Bronchial epithelial cell (primary cell): ENCODE measurements around the gene SLC1A2. TPM values are rescaled to one million over a fixed set of nuclear protein-coding genes. Genes with fewer than 3 reads are reported as not detected.

Experiments
- DNase-seq: peaks from one replicate; pipeline ENCODE4 v3.0.0-alpha.2; 2010; ENCODE audit warnings: low read depth
- FAIRE-seq: peaks from 2 replicates; lab custom pipeline; 2011; peaks lifted over from hg19 to GRCh38; lab: Jason Lieb, UNC
- H3K27me3 ChIP-seq: 2 replicates; pipeline ENCODE4 v1.5.1; 2011; ENCODE audit warnings: low read length; ENCODE audit not compliant: control insufficient read depth, insufficient read depth
- H3K36me3 ChIP-seq: 2 replicates; pipeline ENCODE4 v1.5.1; 2011; ENCODE audit warnings: low read length; ENCODE audit not compliant: control insufficient read depth, insufficient read depth
- H3K4me3 ChIP-seq: 2 replicates; pipeline ENCODE4 v1.5.1; 2011; ENCODE audit warnings: mild to moderate bottlenecking, low read depth, low read length, control low read depth
- total RNA-seq: library from RNA; depleted of rRNA; stranded (reverse); fragments of >200 nt; gene quantifications from 2 replicates; pipeline ENCODE4 v1.2.1, GENCODE V29; 2014
- TF ChIP-seq, protein P1 (sequence below): IDR thresholded peaks from 2 replicates; pipeline ENCODE4 v1.5.1; 2011; ENCODE audit warnings: mild to moderate bottlenecking, moderate library complexity, low read length, control low read depth, inconsistent platforms; ENCODE audit not compliant: insufficient read depth, severe bottlenecking

Gene SLC1A2
- total RNA-seq, 1 donor from 2014 or later: under 0.01 TPM

DNA sequence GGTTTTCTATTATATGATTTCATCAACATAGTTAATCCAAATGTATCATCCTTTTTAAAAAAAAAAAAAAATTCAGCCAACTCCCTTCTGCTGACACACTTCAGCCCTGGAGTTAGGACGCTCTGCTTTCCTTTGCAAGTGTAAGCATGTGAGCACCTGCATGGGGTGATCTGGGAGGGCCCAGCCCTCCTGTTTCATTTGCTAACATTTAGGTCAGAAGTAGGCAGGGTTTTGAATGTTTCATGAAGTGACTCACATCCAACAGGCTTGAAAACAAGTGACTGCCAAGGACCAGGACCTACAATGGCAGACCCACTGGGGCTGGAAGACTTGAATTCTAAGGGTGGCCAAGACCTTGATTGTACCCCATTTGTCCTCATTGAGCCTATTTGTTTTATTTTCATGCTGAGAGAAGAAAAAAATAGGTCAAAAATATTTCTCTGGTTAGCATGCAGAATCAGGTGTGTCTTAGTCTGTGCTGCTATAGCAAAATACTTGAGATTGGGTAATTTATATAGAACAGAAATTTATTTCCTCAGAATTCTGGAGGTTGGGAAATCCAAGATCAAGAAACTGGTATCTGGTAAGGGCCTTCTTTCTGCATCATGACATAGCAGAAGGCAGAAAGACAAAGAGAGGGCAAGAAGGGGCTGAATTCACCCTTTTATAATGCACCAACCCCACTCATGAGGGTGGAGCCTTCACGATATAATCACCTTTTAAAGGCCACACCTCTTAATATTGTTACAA lies 142.8 kb downstream of the SLC1A2 start:
- FAIRE-seq (no peak), DNase-seq (peak; percentile 100)
- TF ChIP-seq, protein P1, sequence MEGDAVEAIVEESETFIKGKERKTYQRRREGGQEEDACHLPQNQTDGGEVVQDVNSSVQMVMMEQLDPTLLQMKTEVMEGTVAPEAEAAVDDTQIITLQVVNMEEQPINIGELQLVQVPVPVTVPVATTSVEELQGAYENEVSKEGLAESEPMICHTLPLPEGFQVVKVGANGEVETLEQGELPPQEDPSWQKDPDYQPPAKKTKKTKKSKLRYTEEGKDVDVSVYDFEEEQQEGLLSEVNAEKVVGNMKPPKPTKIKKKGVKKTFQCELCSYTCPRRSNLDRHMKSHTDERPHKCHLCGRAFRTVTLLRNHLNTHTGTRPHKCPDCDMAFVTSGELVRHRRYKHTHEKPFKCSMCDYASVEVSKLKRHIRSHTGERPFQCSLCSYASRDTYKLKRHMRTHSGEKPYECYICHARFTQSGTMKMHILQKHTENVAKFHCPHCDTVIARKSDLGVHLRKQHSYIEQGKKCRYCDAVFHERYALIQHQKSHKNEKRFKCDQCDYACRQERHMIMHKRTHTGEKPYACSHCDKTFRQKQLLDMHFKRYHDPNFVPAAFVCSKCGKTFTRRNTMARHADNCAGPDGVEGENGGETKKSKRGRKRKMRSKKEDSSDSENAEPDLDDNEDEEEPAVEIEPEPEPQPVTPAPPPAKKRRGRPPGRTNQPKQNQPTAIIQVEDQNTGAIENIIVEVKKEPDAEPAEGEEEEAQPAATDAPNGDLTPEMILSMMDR: no peak
- no peaks in the 10 kb centered on the region for H3K27me3 ChIP-seq
- H3K36me3 ChIP-seq: no peaks in the 10 kb centered on the region
- H3K4me3 ChIP-seq: no peak overlapping the region

DNA sequence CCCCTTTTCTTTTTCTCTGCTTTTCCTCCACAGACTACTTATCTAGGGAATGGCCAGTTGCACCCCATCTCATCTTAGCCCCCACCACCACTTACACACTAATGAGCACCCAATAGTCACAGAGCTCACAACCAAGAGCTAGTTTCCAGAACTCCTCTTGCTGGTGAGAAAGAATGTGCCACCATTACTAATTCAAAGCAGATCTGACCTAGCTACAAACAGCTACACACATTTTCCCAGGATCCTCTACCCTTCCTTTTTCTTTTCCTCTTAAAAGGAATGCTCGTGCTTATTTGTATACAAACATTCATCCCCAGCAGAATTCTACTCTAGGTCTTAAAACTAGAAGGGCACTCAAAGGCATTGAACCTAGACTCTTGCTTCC lies 143.6 kb downstream of the SLC1A2 start:
- FAIRE-seq (no peak), DNase-seq (peak; percentile 17)
- H3K4me3 ChIP-seq: no peak overlapping the region
- H3K27me3 ChIP-seq: no peaks in the 10 kb centered on the region
- H3K36me3 ChIP-seq: no peaks in the 10 kb centered on the region
- TF ChIP-seq, protein P1: no peak

DNA sequence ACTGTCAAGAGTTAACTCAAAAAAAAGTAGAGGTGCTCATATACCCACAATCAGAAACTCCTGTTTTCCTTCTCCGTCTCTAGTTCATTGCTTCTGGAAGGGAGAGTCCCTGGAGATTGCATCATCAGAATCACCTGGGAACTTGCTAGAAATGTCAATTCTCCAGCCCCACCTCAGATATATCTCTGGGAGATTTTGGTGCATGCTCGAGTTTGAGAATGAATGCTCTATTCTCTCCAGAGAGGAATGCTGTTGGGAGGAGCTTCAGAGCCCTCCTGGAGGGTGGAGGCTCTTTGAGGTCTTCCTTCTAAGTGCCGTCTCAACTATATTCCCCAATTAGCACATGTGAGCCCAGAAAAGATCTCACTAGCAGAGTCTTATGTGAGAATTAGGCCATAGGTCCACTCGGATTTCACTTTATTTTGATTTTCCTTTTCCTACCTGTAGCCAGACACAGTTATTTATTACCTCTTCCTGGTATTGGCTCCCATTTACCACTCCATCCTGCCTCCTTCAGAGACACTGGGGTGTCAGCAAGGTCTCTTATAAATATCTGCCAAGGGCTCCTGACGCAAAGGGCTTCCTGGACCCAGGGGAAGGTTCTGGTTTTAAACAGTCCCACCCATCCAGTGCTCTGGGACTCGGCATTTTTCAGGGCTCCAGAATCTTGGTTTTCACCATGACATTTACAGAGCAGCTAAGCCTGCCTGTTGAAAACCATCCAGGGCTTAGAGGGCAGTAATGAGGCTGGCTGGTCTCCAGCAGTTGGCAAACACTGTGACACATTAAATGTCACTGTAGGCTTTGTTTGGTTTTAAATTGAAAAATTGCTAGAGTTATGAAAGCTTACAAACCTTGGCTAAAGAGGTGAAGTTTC lies 144.2 kb downstream of the SLC1A2 start:
- TF ChIP-seq, protein P1: peak; percentile 34
- DNase-seq (peak; percentile 77), FAIRE-seq (no peak)
- H3K4me3 ChIP-seq: no peak overlapping the region
- H3K36me3 ChIP-seq: no peaks in the 10 kb centered on the region
- no peaks in the 10 kb centered on the region for H3K27me3 ChIP-seq

DNA sequence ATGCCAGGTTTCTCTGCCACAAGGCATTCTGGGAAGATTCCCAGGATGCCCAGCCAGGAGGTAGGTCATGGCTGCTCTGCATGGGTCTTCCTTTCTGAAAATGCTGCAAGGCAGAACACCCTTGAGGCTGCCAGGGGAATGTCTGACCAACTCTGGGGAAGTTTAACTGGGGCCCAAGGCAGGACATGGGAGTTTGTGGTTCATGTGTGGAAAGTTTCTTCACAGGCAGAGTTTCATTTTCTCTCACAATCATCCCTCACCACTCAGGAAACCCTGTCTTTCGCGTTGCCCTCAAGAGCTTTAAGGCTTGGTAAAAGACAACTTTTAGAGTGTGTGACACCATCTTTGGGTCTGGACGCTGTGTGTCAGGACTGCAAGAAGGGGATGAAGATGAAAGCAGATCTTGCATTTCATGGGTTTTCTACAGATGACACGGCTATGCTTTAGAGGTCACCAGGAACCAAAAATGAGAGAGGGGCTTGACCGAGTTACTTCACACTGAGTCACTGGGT lies 146.9 kb downstream of the SLC1A2 start:
- TF ChIP-seq, protein P1: no peak
- no peaks in the 10 kb centered on the region for H3K27me3 ChIP-seq
- H3K4me3 ChIP-seq: no peak overlapping the region
- DNase-seq (no peak), FAIRE-seq (peak; percentile 32)
- H3K36me3 ChIP-seq: no peaks in the 10 kb centered on the region

DNA sequence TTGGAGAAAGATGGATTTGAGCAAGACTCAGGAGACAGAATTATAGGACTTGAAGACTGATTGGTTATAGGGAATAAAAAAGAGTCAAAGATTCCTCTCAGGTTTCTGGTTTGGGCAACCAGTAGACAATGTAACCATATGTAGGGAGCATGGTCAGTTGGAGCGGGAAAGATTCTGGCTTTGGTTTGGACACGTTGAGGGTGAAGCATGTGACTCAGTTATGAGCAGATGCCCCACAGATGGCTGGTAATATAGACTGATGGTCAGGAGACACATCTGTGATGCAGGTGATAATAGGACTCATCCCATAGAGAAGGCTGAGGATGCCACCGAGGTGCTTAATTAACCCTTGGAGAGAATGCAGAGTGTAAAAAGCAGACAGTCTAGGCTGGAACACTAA lies 148.3 kb downstream of the SLC1A2 start:
- TF ChIP-seq, protein P1: no peak
- H3K36me3 ChIP-seq: no peaks in the 10 kb centered on the region
- no peaks in the 10 kb centered on the region for H3K27me3 ChIP-seq
- DNase-seq (no peak), FAIRE-seq (peak; percentile 23)
- H3K4me3 ChIP-seq: no peak overlapping the region
